ENCODE results near the gene ADAMTS17.

- TF ChIP-seq CTCF (IDR thresholded peaks at IDR 0.05; ENCODE audit: low read depth, low read length) (no peak), POLR2A (IDR thresholded peaks at IDR 0.05; ENCODE audit: extremely low read depth, insufficient read length) (no peak), MAX (IDR thresholded peaks at IDR 0.05; ENCODE audit: low read depth, low read length) (peak; percentile 74; the same call in 1 of the 2 replicates)
Measured at GRCh38 chr15:100201376-100202280, 140.1 kb downstream of the ADAMTS17 start.
